ENCODE results near the gene OCEL1.
"Not testable (repeated sequence)": the region's sequence is repeated elsewhere in the genome, so short reads cannot be mapped to it uniquely, and the experiment has no call there.

The OCEL1 gene

DNA sequence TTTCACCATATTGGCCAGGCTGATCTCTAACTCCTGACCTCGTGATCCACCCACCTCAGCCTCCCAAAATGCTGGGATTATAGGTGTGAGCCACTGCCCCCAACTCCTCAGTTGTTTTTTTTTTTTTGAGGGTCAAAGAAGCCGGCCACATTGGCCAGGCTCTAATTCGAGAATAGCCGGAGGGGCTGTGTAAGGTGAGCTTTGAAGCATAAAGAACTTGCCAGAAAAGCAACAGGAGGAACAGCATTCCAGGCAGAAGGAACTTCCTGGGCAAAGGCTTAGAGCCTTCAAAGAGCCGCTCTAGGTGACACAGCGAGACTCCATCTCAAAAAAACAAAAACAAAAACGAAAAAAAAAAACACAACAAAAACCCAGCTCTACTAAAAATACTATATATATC lies 40.0 kb downstream of the OCEL1 start:
- no peak for DNase-seq

DNA sequence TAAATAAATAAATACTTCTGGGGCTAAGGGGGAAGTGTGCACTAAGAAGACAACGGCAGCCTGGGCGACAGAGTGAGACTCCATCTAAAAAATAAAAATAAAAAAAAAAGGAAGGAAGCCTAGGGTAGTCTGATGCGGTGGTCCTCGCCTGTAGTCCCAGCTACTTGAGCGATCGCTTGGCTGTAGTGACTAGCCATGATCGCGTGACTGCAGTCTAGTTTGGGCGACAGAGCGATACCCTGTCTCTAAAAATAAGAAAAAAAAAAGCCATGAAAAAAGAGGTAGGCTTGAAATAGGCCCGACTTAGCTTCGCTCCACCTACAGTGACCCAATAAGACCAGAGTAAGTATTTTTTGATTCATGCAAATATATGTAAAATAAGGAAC lies 40.6 kb downstream of the OCEL1 start:
- DNase-seq = no peak

DNA sequence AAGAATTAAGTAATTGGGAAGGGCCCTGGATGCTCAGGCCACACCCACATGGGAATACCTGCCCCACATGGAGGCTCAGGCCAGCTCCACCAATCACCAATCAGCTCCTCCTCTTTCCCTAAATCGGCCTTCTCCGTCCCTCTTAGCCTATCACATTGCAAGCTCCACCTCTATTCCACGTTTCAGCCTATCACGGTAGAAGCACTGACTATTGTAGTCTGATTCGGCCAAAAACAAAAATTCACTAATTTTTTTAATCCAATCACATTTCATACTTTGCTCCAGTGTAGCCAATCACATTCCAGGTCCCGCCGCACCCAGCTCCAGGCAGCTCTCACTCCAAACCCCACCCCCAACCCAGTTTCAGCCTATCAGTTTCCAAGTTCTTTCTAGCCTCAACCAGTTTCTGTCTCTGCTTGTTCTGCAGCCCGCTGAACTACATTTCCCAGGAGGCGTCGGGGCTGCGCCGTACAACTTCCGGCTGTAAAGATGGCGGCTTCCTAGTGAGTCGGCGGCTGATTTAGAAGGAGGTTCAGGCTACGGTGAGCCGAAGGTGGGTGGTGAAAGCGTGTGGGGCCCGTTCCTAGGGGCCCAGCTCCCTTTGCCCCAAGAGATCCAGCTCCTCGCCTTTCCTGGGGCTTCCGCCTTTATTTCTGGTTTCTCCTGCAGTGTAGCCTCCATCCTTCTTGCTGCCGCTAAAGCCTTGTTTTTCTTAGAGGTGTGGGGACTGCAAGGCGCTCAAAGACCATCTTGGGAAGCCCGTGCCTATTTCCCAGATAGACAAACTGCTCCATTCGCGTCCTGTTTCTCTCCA lies 41.2 kb downstream of the OCEL1 start, which contains the start of gene BABAM1:
Gene BABAM1, plus strand, starts transcription at position 469 of the 814 bp plus-strand sequence. CDS start 1,364 bp downstream, outside the sequence.
- DNase-seq = peak; percentile 99

DNA sequence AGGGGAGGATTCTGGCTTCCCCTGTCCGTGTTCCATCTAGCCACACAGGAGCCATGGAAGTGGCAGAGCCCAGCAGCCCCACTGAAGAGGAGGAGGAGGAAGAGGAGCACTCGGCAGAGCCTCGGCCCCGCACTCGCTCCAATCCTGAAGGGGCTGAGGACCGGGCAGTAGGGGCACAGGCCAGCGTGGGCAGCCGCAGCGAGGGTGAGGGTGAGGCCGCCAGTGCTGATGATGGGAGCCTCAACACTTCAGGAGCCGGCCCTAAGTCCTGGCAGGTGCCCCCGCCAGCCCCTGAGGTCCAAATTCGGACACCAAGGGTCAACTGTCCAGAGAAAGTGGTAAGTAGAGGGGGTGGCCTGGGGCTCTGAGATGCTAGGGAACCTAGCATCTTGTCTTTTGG lies 42.7 kb downstream of the OCEL1 start:
- no peak for DNase-seq

DNA sequence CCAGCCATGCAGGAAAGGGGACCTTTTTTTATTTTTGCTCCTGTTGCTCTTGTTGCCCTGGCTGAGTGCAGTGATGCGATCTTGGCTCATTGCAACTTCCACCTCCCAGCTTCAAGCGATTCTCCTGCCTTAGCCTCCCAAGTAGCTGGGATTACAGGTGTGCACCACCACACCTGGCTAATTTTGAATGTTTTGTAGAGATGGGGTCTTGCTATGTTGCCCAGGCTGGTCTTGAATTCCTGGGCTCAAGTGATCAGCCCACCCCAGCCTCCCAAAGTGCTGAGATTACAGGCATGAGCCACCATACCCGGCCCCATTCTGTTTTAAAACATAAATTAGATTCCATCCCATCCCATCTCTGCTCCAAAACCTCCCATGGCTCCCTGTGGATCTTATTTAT lies 48.9 kb downstream of the OCEL1 start:
- DNase-seq = not testable (repeated sequence)

DNA sequence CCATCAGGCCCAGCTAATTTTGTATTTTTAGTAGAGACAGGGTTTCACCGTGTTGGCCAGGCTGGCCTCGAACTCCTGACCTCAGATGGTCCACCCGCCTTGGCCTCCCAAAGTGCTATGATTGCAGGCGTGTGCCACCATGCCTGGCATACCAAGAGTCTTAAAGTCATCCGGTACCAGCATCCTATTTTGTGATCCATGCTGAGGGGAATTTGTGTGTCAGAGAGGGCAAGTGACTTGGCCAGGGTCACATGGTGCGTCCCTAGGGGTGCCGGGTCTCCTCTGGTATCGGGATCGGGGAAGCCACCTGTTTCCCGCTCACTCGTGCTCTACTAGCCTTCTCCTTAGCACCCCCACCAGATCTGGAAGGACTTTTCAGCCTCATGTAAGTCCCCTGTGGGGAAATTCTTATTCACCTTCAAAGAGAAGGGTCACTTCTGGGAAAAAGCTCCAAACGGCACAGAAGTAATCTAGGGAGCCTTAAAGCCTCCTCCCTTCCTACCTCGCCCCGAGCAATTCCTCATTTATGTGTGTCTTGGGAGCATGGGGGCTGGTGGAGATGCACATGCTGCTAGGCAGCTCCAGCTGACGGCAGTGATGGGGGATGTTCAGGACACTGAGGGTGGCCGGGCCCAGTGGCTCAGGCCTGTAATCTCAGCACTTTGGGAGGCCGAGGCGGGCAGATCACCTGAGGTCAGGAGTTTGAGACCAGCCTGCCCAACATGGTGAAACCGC lies 49.6 kb downstream of the OCEL1 start:
- no peak for DNase-seq
